WTC11 (cell line): Measurements from ENCODE around the gene CDH19. TPM values are rescaled to one million over a fixed set of nuclear protein-coding genes. Genes with fewer than 3 reads are reported as not detected.
A peak's percentile ranks its signal among the peaks of the same experiment; 100 is the strongest.

Experiments used
- ATAC-seq: fragments of 200-7000 bp; cut with Tn5 transposase; 2 replicates; pipeline ENCODE4 v1.10.0; 2021; ENCODE audit warnings: mild to moderate bottlenecking, moderate library complexity
- CTCF ChIA-PET: fragments of 300-600 bp; sonication (Branson Sonifier 250); formaldehyde crosslinking; loops from one replicate; lab custom pipeline; 2021; ENCODE audit warnings: antibody characterized with exemption; lab: Charles Lee
- POLR2A ChIA-PET: fragments of 350-600 bp; sonication (Branson Sonifier 250); formaldehyde crosslinking; loops from one replicate; lab custom pipeline; 2021; ENCODE audit warnings: antibody characterized with exemption; lab: Charles Lee
- DNase-seq: peaks from one replicate; pipeline ENCODE4 v3.0.0; 2021; ENCODE audit warnings: low spot score
- H3K27ac Mint-ChIP-seq: 2 replicates; pipeline ENCODE4 v1.8.0; 2021; ENCODE audit warnings: mixed read lengths
- H3K27me3 Mint-ChIP-seq: 2 replicates; pipeline ENCODE4 v1.8.0; 2021; ENCODE audit warnings: low read depth, mild to moderate bottlenecking, moderate library complexity, mixed read lengths
- H3K36me3 Mint-ChIP-seq: 2 replicates; pipeline ENCODE4 v1.8.0; 2021; ENCODE audit warnings: mixed read lengths
- H3K4me1 Mint-ChIP-seq: 2 replicates; pipeline ENCODE4 v1.8.0; 2022; ENCODE audit warnings: mixed read lengths
- H3K4me3 Mint-ChIP-seq: 2 replicates; pipeline ENCODE4 v1.8.0; 2021; ENCODE audit warnings: mild to moderate bottlenecking, moderate library complexity, mixed read lengths
- H3K9me3 Mint-ChIP-seq: 2 replicates; pipeline ENCODE4 v1.8.0; 2021; ENCODE audit warnings: mixed read lengths
- ATF1 ChIP-seq: sonication (generic); formaldehyde crosslinking; IDR thresholded peaks from 2 replicates; pipeline ENCODE4 v1.8.1; 2023; ENCODE audit warnings: mild to moderate bottlenecking, moderate library complexity, missing genetic modification reagents
- CBFB ChIP-seq: sonication (generic); formaldehyde crosslinking; IDR thresholded peaks from 2 replicates; pipeline ENCODE4 v1.8.1; 2022; ENCODE audit warnings: mild to moderate bottlenecking, low read depth, missing genetic modification reagents
- FOXK1 ChIP-seq: sonication (generic); formaldehyde crosslinking; IDR thresholded peaks from 2 replicates; pipeline ENCODE4 v1.8.0; 2022; ENCODE audit warnings: mild to moderate bottlenecking, moderate library complexity, missing genetic modification reagents
- HMGA2 ChIP-seq: fragments of 250-450 bp; sonication (Bioruptor Pico); IDR thresholded peaks from 2 replicates; pipeline ENCODE4 v1.4.0; 2021; ENCODE audit warnings: mild to moderate bottlenecking, moderate library complexity
- JAZF1 ChIP-seq: fragments of 250-450 bp; sonication (Bioruptor Pico); IDR thresholded peaks from 2 replicates; pipeline ENCODE4 v1.9.0; 2021; ENCODE audit warnings: moderate library complexity, mild to moderate bottlenecking, inconsistent platforms
- MXD4 ChIP-seq: fragments of 250-450 bp; sonication (Bioruptor Pico); IDR thresholded peaks from 2 replicates; pipeline ENCODE4 v1.8.0; 2021; ENCODE audit warnings: mild to moderate bottlenecking, moderate library complexity, borderline replicate concordance
- NFYB ChIP-seq: sonication (generic); formaldehyde crosslinking; conservative IDR thresholded peaks from 2 replicates; pipeline ENCODE4 v1.8.0; 2022; ENCODE audit warnings: low read depth, missing genetic modification reagents
- SP1 ChIP-seq: sonication (generic); formaldehyde crosslinking; conservative IDR thresholded peaks from 2 replicates; pipeline ENCODE4 v1.8.1; 2022; ENCODE audit warnings: missing genetic modification reagents
- TEAD1 ChIP-seq: sonication (generic); formaldehyde crosslinking; IDR thresholded peaks from 2 replicates; pipeline ENCODE4 v1.8.0; 2022; ENCODE audit warnings: mild to moderate bottlenecking, missing genetic modification reagents
- ZNF219 ChIP-seq: sonication (generic); formaldehyde crosslinking; IDR thresholded peaks from 2 replicates; pipeline ENCODE4 v1.8.0; 2023; ENCODE audit warnings: missing genetic modification reagents, mild to moderate bottlenecking, borderline replicate concordance
- ZNF416 ChIP-seq: fragments of 250-450 bp; sonication (Bioruptor Pico); IDR thresholded peaks from 2 replicates; pipeline ENCODE4 v1.9.0; 2021; ENCODE audit warnings: mild to moderate bottlenecking, inconsistent platforms
- ZNF671 ChIP-seq: fragments of 250-450 bp; sonication (Bioruptor Pico); IDR thresholded peaks from 2 replicates; pipeline ENCODE4 v1.8.0; 2021; ENCODE audit warnings: mild to moderate bottlenecking
- total RNA-seq: library from RNA; stranded (reverse); gene quantifications from 3 replicates; pipeline ENCODE4 v1.2.3, GENCODE V29; 2021
- TF ChIP-seq, protein P1 (sequence below): fragments of 250-450 bp; sonication (Bioruptor Pico); IDR thresholded peaks from 2 replicates; pipeline ENCODE4 v1.8.0; 2021; ENCODE audit warnings: mild to moderate bottlenecking
- TF ChIP-seq, protein P2 (sequence below): sonication (generic); formaldehyde crosslinking; conservative IDR thresholded peaks from 2 replicates; pipeline ENCODE4 v1.8.1; 2022; ENCODE audit warnings: mild to moderate bottlenecking, missing genetic modification reagents
- TF ChIP-seq, protein P3 (sequence below): fragments of 200-600 bp; IDR thresholded peaks from 2 replicates; pipeline ENCODE4 v1.8.0; 2022; ENCODE audit warnings: antibody characterized with exemption
- TF ChIP-seq, protein P4 (sequence below): sonication (generic); formaldehyde crosslinking; conservative IDR thresholded peaks from 2 replicates; pipeline ENCODE4 v1.8.1; 2023; ENCODE audit warnings: mild to moderate bottlenecking, low read depth, missing genetic modification reagents, moderate library complexity
- TF ChIP-seq, protein P5 (sequence below): sonication (generic); formaldehyde crosslinking; IDR thresholded peaks from 2 replicates; pipeline ENCODE4 v1.8.0; 2023; ENCODE audit warnings: missing genetic modification reagents, mild to moderate bottlenecking, borderline replicate concordance
- TF ChIP-seq, protein P6 (sequence below): sonication (generic); formaldehyde crosslinking; IDR thresholded peaks from 2 replicates; pipeline ENCODE4 v1.8.1; 2023; ENCODE audit warnings: mild to moderate bottlenecking, moderate library complexity, missing genetic modification reagents

Gene CDH19
- total RNA-seq, 1 experiment from 2014 or later, result not detected

DNA sequence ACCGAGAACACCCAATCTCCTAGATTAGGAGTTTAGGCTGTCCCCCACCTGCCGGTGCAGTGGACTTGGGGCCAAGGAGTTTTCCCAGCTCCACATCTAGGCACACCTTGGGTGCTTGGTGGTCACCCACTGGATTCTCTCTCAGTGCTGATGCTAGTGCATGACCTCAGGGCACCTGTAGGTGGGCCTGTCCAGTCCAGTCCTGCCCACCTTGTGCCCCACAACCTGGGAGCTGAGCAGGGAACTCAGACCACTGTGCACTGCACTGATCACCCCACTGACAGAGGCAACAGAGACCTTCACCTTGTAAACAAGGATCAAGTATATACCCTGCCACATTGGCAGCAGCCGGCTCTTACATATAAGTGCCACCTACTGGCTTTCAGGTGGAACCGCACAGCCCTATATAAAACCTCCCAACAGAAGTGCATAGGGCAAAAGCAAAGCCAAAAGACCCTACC lies 12.7 kb upstream of the CDH19 start:
- Mint-ChIP-seq H3K27me3 (no peaks in the 10 kb centered on the region), H3K9me3 (no peaks in the 10 kb centered on the region), H3K36me3 (no peaks in the 10 kb centered on the region), H3K27ac (no peak overlapping the region), H3K4me1 (peaks cover 3% of the 10 kb centered on the region), H3K4me3 (no peak overlapping the region)
- ATAC-seq (peak; percentile 100), DNase-seq (peak; percentile 19)
- ChIA-PET POLR2A (no interaction called here), CTCF (interaction anchor here (0.8 to 1.3 kb wide), 2 partner anchors 31 to 57 kb away, joined by 4 read pairs; no protein-coding TSS in a partner anchor)
- TF ChIP-seq, protein P1, sequence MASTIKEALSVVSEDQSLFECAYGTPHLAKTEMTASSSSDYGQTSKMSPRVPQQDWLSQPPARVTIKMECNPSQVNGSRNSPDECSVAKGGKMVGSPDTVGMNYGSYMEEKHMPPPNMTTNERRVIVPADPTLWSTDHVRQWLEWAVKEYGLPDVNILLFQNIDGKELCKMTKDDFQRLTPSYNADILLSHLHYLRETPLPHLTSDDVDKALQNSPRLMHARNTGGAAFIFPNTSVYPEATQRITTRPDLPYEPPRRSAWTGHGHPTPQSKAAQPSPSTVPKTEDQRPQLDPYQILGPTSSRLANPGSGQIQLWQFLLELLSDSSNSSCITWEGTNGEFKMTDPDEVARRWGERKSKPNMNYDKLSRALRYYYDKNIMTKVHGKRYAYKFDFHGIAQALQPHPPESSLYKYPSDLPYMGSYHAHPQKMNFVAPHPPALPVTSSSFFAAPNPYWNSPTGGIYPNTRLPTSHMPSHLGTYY (CRISPR knock-in tag), result no peak
- TF ChIP-seq, protein P2, sequence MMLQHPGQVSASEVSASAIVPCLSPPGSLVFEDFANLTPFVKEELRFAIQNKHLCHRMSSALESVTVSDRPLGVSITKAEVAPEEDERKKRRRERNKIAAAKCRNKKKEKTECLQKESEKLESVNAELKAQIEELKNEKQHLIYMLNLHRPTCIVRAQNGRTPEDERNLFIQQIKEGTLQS, result no peak
- TF ChIP-seq FOXK1, result peak; percentile 21; the same call in 1 of the 2 replicates
- no peak for TF ChIP-seq ATF1 (CRISPR knock-in tag)
- TF ChIP-seq, protein P3, sequence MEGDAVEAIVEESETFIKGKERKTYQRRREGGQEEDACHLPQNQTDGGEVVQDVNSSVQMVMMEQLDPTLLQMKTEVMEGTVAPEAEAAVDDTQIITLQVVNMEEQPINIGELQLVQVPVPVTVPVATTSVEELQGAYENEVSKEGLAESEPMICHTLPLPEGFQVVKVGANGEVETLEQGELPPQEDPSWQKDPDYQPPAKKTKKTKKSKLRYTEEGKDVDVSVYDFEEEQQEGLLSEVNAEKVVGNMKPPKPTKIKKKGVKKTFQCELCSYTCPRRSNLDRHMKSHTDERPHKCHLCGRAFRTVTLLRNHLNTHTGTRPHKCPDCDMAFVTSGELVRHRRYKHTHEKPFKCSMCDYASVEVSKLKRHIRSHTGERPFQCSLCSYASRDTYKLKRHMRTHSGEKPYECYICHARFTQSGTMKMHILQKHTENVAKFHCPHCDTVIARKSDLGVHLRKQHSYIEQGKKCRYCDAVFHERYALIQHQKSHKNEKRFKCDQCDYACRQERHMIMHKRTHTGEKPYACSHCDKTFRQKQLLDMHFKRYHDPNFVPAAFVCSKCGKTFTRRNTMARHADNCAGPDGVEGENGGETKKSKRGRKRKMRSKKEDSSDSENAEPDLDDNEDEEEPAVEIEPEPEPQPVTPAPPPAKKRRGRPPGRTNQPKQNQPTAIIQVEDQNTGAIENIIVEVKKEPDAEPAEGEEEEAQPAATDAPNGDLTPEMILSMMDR, result peak; percentile 62

DNA sequence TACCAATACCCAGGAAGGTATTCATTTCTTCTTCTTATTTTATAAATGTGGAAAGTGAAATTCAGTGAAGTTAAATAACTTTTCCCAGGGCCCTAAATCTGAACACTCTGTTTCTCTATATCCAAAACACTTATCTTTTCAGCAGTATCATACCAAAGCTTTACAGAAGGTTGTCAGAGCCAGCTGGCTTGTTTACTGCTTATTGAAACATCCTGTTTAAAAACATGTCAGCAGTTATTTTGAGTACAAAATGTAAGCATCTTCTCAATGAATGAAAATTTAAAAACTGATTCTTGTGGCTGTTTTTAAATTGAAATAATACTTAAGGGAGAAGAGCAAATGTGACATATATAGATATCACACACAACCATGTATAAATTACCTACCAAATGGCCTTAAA lies 11.3 kb upstream of the CDH19 start:
- CTCF ChIA-PET, result interaction anchor here (1.8 kb wide), 1 partner anchor 55 kb away, joined by 4 read pairs; no protein-coding TSS in a partner anchor
- H3K36me3 Mint-ChIP-seq, result no peaks in the 10 kb centered on the region
- POLR2A ChIA-PET, result no interaction called here
- no peak for TF ChIP-seq JAZF1 (CRISPR knock-in tag)
- TF ChIP-seq, all 79 proteins: peak for 0
- H3K4me3 Mint-ChIP-seq, result no peak overlapping the region
- no peaks in the 10 kb centered on the region for H3K27me3 Mint-ChIP-seq
- ATAC-seq (no peak), DNase-seq (no peak)
- H3K9me3 Mint-ChIP-seq, result no peaks in the 10 kb centered on the region
- no peak overlapping the region for H3K27ac Mint-ChIP-seq
- H3K4me1 Mint-ChIP-seq, result no peaks in the 10 kb centered on the region

DNA sequence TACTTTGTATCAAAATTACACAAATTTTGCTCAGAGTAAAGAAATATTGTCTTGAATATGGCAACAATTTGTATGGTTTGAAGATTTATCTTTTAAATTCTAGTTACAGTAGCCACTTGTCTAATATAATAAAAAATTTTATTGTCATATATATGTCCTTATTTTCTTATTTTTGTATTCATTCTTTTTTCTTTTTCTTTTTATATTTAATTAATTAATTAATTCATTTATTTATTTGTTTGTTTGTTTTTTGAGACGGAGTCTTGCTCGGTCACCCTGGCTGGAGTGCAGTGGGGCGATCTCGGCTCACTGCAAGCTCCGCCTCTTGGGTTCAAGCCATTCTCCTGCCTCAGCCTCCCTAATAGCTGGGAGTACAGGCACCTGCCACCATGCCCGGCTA lies 3.7 kb upstream of the CDH19 start:
- DNase-seq, result no peak
- Mint-ChIP-seq H3K4me1 (no peaks in the 10 kb centered on the region), H3K36me3 (no peaks in the 10 kb centered on the region), H3K4me3 (no peak overlapping the region), H3K27ac (no peak overlapping the region), H3K9me3 (peaks cover 8% of the 10 kb centered on the region), H3K27me3 (no peaks in the 10 kb centered on the region)
- no peak for TF ChIP-seq CBFB
- no peak for TF ChIP-seq ZNF219 (CRISPR knock-in tag)
- peak; percentile 91 for TF ChIP-seq HMGA2 (CRISPR knock-in tag)
- ChIA-PET POLR2A (no interaction called here), CTCF (no interaction called here)
- no peak for ATAC-seq

DNA sequence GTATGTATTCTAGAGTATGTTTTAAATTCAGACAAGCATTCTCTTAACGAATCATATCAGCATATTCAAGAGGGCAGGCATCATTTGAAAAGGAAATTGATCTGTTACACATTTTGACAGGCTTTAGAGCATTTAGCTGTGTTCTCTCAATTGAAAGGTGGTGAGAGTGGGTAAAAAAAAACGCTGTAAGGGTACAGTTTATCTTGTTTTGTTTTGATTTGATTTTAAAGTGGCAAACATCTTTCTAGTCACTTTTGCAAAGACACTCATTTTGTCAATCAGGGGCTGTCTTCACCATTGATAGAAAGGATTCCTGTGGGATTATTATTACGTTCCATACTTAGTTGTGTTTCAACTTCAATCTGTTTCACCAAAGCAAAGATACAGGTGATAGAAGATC lies 2.2 kb downstream of the CDH19 start:
- POLR2A ChIA-PET, result no interaction called here
- no peaks in the 10 kb centered on the region for H3K27me3 Mint-ChIP-seq
- H3K4me3 Mint-ChIP-seq, result no peak overlapping the region
- H3K36me3 Mint-ChIP-seq, result no peaks in the 10 kb centered on the region
- H3K4me1 Mint-ChIP-seq, result no peaks in the 10 kb centered on the region
- H3K27ac Mint-ChIP-seq, result 0 out of 2 replicates have a peak overlapping the region, but pooled peaks have one; percentile 10
- DNase-seq (no peak), ATAC-seq (no peak)
- H3K9me3 Mint-ChIP-seq, result peaks cover 10% of the 10 kb centered on the region
- CTCF ChIA-PET, result no interaction called here
- TF ChIP-seq TEAD1 (CRISPR knock-in tag) (no peak), NFYB (no peak), MXD4 (no peak), ZNF416 (CRISPR knock-in tag) (no peak), SP1 (CRISPR knock-in tag) (no peak), ZNF671 (CRISPR knock-in tag) (no peak)
- TF ChIP-seq, protein P4, sequence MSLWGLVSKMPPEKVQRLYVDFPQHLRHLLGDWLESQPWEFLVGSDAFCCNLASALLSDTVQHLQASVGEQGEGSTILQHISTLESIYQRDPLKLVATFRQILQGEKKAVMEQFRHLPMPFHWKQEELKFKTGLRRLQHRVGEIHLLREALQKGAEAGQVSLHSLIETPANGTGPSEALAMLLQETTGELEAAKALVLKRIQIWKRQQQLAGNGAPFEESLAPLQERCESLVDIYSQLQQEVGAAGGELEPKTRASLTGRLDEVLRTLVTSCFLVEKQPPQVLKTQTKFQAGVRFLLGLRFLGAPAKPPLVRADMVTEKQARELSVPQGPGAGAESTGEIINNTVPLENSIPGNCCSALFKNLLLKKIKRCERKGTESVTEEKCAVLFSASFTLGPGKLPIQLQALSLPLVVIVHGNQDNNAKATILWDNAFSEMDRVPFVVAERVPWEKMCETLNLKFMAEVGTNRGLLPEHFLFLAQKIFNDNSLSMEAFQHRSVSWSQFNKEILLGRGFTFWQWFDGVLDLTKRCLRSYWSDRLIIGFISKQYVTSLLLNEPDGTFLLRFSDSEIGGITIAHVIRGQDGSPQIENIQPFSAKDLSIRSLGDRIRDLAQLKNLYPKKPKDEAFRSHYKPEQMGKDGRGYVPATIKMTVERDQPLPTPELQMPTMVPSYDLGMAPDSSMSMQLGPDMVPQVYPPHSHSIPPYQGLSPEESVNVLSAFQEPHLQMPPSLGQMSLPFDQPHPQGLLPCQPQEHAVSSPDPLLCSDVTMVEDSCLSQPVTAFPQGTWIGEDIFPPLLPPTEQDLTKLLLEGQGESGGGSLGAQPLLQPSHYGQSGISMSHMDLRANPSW, result no peak
- TF ChIP-seq, protein P5, sequence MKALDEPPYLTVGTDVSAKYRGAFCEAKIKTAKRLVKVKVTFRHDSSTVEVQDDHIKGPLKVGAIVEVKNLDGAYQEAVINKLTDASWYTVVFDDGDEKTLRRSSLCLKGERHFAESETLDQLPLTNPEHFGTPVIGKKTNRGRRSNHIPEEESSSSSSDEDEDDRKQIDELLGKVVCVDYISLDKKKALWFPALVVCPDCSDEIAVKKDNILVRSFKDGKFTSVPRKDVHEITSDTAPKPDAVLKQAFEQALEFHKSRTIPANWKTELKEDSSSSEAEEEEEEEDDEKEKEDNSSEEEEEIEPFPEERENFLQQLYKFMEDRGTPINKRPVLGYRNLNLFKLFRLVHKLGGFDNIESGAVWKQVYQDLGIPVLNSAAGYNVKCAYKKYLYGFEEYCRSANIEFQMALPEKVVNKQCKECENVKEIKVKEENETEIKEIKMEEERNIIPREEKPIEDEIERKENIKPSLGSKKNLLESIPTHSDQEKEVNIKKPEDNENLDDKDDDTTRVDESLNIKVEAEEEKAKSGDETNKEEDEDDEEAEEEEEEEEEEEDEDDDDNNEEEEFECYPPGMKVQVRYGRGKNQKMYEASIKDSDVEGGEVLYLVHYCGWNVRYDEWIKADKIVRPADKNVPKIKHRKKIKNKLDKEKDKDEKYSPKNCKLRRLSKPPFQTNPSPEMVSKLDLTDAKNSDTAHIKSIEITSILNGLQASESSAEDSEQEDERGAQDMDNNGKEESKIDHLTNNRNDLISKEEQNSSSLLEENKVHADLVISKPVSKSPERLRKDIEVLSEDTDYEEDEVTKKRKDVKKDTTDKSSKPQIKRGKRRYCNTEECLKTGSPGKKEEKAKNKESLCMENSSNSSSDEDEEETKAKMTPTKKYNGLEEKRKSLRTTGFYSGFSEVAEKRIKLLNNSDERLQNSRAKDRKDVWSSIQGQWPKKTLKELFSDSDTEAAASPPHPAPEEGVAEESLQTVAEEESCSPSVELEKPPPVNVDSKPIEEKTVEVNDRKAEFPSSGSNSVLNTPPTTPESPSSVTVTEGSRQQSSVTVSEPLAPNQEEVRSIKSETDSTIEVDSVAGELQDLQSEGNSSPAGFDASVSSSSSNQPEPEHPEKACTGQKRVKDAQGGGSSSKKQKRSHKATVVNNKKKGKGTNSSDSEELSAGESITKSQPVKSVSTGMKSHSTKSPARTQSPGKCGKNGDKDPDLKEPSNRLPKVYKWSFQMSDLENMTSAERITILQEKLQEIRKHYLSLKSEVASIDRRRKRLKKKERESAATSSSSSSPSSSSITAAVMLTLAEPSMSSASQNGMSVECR, result no peak
- TF ChIP-seq, protein P6, sequence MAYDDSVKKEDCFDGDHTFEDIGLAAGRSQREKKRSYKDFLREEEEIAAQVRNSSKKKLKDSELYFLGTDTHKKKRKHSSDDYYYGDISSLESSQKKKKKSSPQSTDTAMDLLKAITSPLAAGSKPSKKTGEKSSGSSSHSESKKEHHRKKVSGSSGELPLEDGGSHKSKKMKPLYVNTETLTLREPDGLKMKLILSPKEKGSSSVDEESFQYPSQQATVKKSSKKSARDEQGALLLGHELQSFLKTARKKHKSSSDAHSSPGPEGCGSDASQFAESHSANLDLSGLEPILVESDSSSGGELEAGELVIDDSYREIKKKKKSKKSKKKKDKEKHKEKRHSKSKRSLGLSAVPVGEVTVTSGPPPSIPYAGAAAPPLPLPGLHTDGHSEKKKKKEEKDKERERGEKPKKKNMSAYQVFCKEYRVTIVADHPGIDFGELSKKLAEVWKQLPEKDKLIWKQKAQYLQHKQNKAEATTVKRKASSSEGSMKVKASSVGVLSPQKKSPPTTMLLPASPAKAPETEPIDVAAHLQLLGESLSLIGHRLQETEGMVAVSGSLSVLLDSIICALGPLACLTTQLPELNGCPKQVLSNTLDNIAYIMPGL (CRISPR knock-in tag), result no peak
